ENCODE data around the gene MTA1. TPM values are rescaled to one million over a fixed set of nuclear protein-coding genes. Genes with fewer than 3 reads are reported as not detected.

The MTA1 gene
- total RNA-seq, 2 experiments from 2014 or later, result 103 to 217 TPM

- peaks cover 11% of the 10 kb centered on the region for H3K4me1 ChIP-seq (ENCODE audit: insufficient read depth, low read length, poor library complexity, severe bottlenecking)
- no peak overlapping the region for H3K4me2 ChIP-seq (ENCODE audit: low read length)
- TF ChIP-seq, protein P1, sequence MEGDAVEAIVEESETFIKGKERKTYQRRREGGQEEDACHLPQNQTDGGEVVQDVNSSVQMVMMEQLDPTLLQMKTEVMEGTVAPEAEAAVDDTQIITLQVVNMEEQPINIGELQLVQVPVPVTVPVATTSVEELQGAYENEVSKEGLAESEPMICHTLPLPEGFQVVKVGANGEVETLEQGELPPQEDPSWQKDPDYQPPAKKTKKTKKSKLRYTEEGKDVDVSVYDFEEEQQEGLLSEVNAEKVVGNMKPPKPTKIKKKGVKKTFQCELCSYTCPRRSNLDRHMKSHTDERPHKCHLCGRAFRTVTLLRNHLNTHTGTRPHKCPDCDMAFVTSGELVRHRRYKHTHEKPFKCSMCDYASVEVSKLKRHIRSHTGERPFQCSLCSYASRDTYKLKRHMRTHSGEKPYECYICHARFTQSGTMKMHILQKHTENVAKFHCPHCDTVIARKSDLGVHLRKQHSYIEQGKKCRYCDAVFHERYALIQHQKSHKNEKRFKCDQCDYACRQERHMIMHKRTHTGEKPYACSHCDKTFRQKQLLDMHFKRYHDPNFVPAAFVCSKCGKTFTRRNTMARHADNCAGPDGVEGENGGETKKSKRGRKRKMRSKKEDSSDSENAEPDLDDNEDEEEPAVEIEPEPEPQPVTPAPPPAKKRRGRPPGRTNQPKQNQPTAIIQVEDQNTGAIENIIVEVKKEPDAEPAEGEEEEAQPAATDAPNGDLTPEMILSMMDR (conservative IDR thresholded peaks at IDR 0.05; ENCODE audit: low read length), result no peak
- TF ChIP-seq EZH2phosphoT487 (IDR thresholded peaks at IDR 0.05; ENCODE audit: borderline replicate concordance, low read depth, low read length), result no peak
- intact Hi-C loops (cut with micrococcal nuclease; ENCODE audit: unreplicated experiment), result no loop called here
- H3K9me2 ChIP-seq (ENCODE audit: insufficient read depth, low read length), result no peaks in the 10 kb centered on the region
- peaks cover 23% of the 10 kb centered on the region for H3K36me3 ChIP-seq (ENCODE audit: insufficient read depth, low read length)
- no peak for DNase-seq (ENCODE audit: low spot score)
- ChIA-PET POLR2A (no interaction called here), CTCF (ENCODE audit: unreplicated experiment) (no interaction called here)
- no peaks in the 10 kb centered on the region for H3K9me3 ChIP-seq (ENCODE audit: low read length)
- H3K79me2 ChIP-seq (ENCODE audit: insufficient read depth, low read depth, low read length), result 0 out of 2 replicates have a peak, but pooled peaks cover 6% of the 10 kb centered on the region
- no peak overlapping the region for H2AFZ ChIP-seq (ENCODE audit: low read length)
- H3K27ac ChIP-seq (ENCODE audit: low read depth, low read length, poor library complexity, severe bottlenecking), result no peak overlapping the region
- H4K20me1 ChIP-seq (ENCODE audit: insufficient read depth, low read length), result peaks cover 4% of the 10 kb centered on the region; the same call in 1 of the 2 replicates
- no TSS peak for BruUV-seq (replicated peaks)
- no peak overlapping the region for H3K4me3 ChIP-seq (ENCODE audit: low read depth, low read length, poor library complexity, severe bottlenecking)
Measured at GRCh38 chr14:105495101-105495989, 75.7 kb downstream of the MTA1 start.

GRCh38 chr14:105495990-105496830 is 76.6 kb downstream of the MTA1 start:
- BruUV-seq (replicated peaks), result no TSS peak
- Histone ChIP-seq H3K79me2 (ENCODE audit: insufficient read depth, low read depth, low read length) (0 out of 2 replicates have a peak, but pooled peaks cover 6% of the 10 kb centered on the region), H3K36me3 (ENCODE audit: insufficient read depth, low read length) (peaks cover 23% of the 10 kb centered on the region), H4K20me1 (ENCODE audit: insufficient read depth, low read length) (peaks cover 4% of the 10 kb centered on the region; the same call in 1 of the 2 replicates), H3K4me3 (ENCODE audit: low read depth, low read length, poor library complexity, severe bottlenecking) (no peak overlapping the region), H3K9me3 (ENCODE audit: low read length) (no peaks in the 10 kb centered on the region), H3K4me1 (ENCODE audit: insufficient read depth, low read length, poor library complexity, severe bottlenecking) (peaks cover 11% of the 10 kb centered on the region), H3K4me2 (ENCODE audit: low read length) (no peak overlapping the region), H3K27ac (ENCODE audit: low read depth, low read length, poor library complexity, severe bottlenecking) (no peak overlapping the region), H3K9me2 (ENCODE audit: insufficient read depth, low read length) (no peaks in the 10 kb centered on the region), H2AFZ (ENCODE audit: low read length) (no peak overlapping the region)
- no peak for DNase-seq (ENCODE audit: low spot score)
- ChIA-PET CTCF (ENCODE audit: unreplicated experiment) (no interaction called here), POLR2A (no interaction called here)
- intact Hi-C loops (cut with micrococcal nuclease; ENCODE audit: unreplicated experiment), result no loop called here
- no peak for TF ChIP-seq EZH2phosphoT487 (IDR thresholded peaks at IDR 0.05; ENCODE audit: borderline replicate concordance, low read depth, low read length)
- TF ChIP-seq, protein P1 (conservative IDR thresholded peaks at IDR 0.05; ENCODE audit: low read length), result no peak

All from OCI-LY7 (cell line).